Measurements from ENCODE around the gene EIF3C. TPM values are rescaled to one million over a fixed set of nuclear protein-coding genes. Genes with fewer than 3 reads are reported as not detected.
"Not testable (repeated sequence)": the region's sequence is repeated elsewhere in the genome, so short reads cannot be mapped to it uniquely, and the experiment has no call there.

The EIF3C gene, protein sequence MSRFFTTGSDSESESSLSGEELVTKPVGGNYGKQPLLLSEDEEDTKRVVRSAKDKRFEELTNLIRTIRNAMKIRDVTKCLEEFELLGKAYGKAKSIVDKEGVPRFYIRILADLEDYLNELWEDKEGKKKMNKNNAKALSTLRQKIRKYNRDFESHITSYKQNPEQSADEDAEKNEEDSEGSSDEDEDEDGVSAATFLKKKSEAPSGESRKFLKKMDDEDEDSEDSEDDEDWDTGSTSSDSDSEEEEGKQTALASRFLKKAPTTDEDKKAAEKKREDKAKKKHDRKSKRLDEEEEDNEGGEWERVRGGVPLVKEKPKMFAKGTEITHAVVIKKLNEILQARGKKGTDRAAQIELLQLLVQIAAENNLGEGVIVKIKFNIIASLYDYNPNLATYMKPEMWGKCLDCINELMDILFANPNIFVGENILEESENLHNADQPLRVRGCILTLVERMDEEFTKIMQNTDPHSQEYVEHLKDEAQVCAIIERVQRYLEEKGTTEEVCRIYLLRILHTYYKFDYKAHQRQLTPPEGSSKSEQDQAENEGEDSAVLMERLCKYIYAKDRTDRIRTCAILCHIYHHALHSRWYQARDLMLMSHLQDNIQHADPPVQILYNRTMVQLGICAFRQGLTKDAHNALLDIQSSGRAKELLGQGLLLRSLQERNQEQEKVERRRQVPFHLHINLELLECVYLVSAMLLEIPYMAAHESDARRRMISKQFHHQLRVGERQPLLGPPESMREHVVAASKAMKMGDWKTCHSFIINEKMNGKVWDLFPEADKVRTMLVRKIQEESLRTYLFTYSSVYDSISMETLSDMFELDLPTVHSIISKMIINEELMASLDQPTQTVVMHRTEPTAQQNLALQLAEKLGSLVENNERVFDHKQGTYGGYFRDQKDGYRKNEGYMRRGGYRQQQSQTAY
- 100 to 1,000 TPM; 145 to 314 TPM for total RNA-seq

DNA sequence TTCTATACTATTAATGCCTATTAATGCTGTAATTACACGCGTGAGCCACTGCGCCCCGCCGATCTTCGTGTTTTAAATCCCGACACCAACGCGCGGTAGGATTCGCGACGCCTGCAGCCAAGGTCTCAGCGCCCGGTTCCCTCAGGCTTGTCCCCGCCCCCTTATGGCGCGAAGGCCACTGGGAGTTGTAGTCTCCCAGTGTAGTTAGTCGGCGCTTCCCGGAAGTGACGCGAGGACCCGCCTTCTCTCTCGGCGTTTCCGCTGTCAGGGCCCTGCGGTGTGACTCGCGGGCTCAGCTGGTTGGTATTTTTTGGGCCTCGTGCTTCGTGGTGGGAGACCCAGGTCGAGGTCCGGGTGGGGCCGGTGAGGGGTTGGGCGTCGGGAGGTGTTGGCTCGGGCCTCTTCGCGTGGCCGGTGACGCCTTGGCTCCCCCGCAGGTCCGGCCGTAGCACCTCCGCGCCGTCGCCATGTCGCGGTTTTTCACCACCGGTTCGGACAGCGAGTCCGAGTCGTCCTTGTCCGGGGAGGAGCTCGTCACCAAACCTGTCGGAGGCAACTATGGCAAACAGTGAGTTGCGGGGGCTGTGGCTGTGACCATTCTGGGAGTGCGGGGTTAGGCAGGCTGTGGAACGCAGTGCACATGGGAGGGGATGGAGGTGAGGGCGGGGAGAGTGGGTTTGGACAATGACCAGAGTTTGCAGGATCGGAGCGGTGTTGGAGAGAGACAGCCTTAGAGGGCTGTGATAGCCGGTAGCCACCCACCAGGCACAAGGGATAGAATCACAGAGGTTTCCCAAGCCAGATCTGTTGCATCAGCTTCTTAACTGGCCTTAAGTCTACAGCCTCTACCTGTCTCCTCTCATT is at the start of gene EIF3C:
TSS of gene EIF3C (plus strand) at position 245 of the 864 bp plus-strand sequence. CDS start at position 468, 223 bp downstream.
- H3K4me1 ChIP-seq; DNase-seq; H3K36me3 ChIP-seq (replicated peaks in 1 of 2; ENCODE audit: insufficient read depth in 1 of 2, low read depth in 2 of 2); H3K9me3 ChIP-seq; H3K4me3 ChIP-seq; H3K27ac ChIP-seq; H3K27me3 ChIP-seq; intact Hi-C loops (cut with DNase I): not testable (repeated sequence)
- WGBS, 2 donors, result no CpG with 5 or more reads among the region's 66 CpGs
- ATAC-seq, result peak; percentile 99

DNA sequence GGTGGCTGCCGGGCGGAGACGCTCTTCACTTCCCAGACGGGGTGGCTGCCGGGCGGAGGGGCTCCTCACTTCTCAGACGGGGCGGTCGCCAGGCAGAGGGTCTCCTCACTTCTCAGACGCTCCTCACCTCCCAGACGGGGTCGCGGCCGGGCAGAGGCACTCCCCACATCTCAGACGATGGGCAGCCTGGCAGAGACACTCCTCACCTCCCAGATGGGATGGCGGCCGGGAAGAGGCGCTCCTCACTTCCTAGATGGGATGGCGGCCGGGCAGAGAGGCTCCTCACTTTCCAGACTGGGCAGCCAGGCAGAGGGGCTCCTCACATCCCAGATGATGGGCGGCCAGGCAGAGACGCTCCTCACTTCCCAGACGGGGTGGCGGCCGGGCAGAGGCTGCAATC is 45.0 kb upstream of the EIF3C start:
- WGBS, 2 donors, result 83 to 89% methylated on average over 5 to 12 of the region's 25 CpGs

DNA sequence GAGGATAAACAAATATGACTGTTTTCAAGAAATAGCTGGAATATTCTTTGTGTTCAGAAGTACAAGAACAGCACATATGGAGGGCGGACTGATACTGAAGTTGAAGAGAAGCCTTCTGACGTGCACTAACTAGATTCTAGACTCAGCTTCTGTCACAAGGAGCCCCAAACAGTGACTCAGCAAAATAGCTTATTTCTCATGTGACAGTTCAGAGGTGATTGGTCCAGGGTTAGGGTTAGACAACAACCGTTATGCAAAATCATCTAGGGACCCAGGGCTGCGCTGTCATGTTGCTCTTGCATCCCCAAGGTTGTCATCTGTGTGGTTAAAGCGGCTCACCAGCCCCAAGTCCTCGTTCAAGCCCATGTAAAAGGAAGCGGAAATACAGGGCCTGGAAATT is 43.8 kb upstream of the EIF3C start:
- intact Hi-C loops (cut with DNase I); ATAC-seq; H3K4me1 ChIP-seq; DNase-seq; H3K27me3 ChIP-seq; H3K36me3 ChIP-seq (replicated peaks in 1 of 2; ENCODE audit: insufficient read depth in 1 of 2, low read depth in 2 of 2); H3K27ac ChIP-seq; H3K9me3 ChIP-seq; H3K4me3 ChIP-seq: not testable (repeated sequence)
- no CpG with 5 or more reads among the region's 7 CpGs for WGBS, 2 donors

More for the DNA sequence above, 45.0 kb upstream of the EIF3C start:
- ATAC-seq; H3K4me1 ChIP-seq; H3K9me3 ChIP-seq; H3K36me3 ChIP-seq (replicated peaks in 1 of 2; ENCODE audit: insufficient read depth in 1 of 2, low read depth in 2 of 2); H3K27me3 ChIP-seq; intact Hi-C loops (cut with DNase I); DNase-seq; H3K4me3 ChIP-seq; H3K27ac ChIP-seq: not testable (repeated sequence)

DNA sequence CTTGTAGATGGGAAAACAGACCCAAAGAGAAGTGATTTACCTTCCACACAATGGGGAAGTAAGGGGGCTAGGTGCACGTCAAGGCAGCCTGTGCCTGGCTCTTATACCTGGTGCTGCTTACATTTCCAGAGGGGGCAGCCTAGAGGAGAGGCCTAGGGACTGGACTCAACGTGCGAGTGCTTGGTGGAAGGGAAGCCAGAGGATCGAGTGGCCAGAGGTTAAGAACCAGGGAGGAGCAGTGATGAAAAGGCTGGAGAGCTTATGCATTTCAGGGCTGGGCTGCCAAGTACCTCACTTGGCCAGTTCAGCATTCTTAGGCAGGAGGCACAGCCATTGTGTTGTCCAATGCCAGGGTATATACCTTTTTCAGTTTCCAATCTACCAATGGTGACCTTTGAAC is 43.1 kb upstream of the EIF3C start:
- H3K27me3 ChIP-seq; H3K4me3 ChIP-seq; intact Hi-C loops (cut with DNase I); H3K4me1 ChIP-seq; H3K9me3 ChIP-seq; H3K27ac ChIP-seq; DNase-seq; ATAC-seq; H3K36me3 ChIP-seq (replicated peaks in 1 of 2; ENCODE audit: insufficient read depth in 1 of 2, low read depth in 2 of 2): not testable (repeated sequence)
- WGBS, 2 donors, result no CpG with 5 or more reads among the region's 4 CpGs

DNA sequence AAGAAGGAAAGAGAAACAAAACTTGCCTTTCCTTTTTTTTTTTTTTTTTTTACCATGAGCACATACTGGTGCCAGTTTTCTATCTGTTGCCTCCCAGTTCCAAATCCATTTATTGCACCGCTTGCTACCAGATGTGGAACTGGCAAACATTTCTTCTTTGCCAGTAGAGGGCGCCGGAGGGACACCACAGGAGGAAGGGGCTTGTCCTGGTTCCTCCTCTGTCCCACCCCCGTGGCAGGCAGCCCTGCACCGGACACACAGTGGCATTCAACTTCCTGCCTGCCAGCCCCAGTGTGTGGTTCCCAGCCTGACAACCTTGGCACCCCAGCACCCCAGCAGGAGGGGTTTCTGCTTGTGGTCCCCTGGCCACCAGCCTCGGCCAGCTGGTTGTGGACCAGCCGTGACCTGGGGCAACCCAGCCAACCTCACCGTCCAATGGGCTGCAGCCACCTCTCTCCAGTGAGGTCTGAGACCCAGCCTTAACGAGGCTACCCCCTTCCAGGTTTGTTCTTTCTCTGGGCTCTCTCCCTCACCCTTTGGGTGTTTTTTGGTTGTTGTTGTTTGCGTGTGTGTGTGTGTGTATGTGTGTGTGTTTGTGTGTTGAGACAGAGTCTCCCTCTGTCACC is 22.8 kb upstream of the EIF3C start:
- DNase-seq; H3K36me3 ChIP-seq (replicated peaks in 1 of 2; ENCODE audit: insufficient read depth in 1 of 2, low read depth in 2 of 2); H3K27me3 ChIP-seq; H3K9me3 ChIP-seq; H3K4me1 ChIP-seq; H3K4me3 ChIP-seq; H3K27ac ChIP-seq; intact Hi-C loops (cut with DNase I): not testable (repeated sequence)
- WGBS, 2 donors, result no CpG with 5 or more reads among the region's 10 CpGs
- peak; percentile 96 for ATAC-seq

DNA sequence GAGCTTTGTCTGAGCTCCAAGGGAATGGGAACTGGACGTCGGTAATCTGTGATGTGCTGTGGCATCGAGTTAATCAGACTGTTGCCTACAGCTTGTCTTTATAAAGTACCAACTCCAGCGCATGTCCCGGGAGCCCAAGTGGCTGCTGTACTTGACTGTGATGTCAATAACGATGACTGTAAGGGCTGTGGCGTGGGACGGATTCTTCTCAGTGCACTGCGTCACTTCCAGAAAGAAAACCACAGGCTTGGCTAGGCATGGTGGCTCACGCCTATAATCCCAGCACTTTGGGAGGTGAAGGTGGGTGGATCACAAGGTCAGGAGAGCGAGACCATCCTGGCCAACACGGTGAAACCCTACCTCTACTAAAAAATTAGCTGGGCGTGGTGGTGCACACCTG is 21.8 kb upstream of the EIF3C start:
- 20% methylated on average over 1 of the region's 13 CpGs; no CpG with 5 or more reads in 1 of the 2 donors for WGBS, 2 donors
- DNase-seq; H3K27ac ChIP-seq; ATAC-seq; H3K36me3 ChIP-seq (replicated peaks in 1 of 2; ENCODE audit: insufficient read depth in 1 of 2, low read depth in 2 of 2); H3K4me1 ChIP-seq; H3K9me3 ChIP-seq; intact Hi-C loops (cut with DNase I); H3K27me3 ChIP-seq; H3K4me3 ChIP-seq: not testable (repeated sequence)

DNA sequence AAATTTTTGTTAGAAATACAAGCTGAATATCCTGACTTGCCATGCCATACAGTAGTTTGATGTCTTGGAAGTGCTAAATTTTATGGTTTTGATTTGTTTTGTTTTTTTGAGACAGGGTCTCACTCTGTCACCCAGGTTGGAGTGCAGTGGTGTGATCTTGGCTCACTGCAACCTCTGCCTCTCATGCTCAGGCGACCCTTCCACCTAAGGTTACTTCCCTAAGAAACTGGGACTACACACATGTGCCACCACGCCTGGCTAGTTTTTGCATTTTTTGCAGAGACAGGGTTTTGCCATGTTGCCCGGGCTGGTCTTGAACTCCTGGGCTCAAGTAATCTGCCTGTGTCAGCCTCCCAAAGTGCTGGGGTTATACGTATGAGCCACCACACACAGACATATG is 19.5 kb upstream of the EIF3C start:
- H3K4me1 ChIP-seq; DNase-seq; H3K9me3 ChIP-seq; intact Hi-C loops (cut with DNase I); H3K27ac ChIP-seq; H3K27me3 ChIP-seq; ATAC-seq; H3K4me3 ChIP-seq; H3K36me3 ChIP-seq (replicated peaks in 1 of 2; ENCODE audit: insufficient read depth in 1 of 2, low read depth in 2 of 2): not testable (repeated sequence)
- WGBS, 2 donors, result no CpG with 5 or more reads among the region's 4 CpGs

DNA sequence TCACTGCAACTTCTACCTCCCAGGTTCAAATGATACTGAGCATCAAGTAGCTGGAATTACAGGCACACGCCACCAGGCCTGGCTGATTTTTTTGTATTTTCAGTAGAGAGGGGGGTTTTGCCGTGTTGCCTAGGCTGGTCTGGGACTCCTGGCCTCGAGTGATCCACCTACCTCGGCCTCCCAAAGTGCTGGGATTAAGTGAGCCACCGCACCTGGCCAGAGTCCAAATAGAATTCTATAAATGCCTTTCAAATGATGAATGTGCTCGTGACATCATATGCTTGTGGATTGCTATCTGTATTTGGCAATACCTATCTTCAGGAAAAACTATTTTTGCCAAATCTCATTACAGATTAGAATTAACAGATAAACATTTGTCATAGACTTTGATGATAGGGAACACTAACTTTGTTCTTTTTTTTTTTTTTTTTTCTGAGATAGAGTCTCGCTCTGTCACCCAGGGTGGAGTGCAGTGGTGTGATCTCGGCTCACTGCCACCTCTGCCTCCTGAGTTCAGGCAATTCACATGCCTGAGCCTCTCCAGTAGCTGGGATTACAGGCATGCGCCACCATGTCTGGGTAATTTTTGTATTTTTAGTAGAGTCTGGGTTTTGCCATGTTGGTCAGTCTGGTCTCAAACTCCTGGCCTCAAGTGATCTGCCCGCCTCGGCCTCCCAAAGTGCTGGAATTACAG is 17.9 kb upstream of the EIF3C start:
- H3K4me1 ChIP-seq; intact Hi-C loops (cut with DNase I); H3K9me3 ChIP-seq; H3K4me3 ChIP-seq; H3K27ac ChIP-seq; DNase-seq; H3K27me3 ChIP-seq; H3K36me3 ChIP-seq (replicated peaks in 1 of 2; ENCODE audit: insufficient read depth in 1 of 2, low read depth in 2 of 2): not testable (repeated sequence)
- no CpG with 5 or more reads among the region's 11 CpGs for WGBS, 2 donors
- ATAC-seq, result peak; percentile 72

DNA sequence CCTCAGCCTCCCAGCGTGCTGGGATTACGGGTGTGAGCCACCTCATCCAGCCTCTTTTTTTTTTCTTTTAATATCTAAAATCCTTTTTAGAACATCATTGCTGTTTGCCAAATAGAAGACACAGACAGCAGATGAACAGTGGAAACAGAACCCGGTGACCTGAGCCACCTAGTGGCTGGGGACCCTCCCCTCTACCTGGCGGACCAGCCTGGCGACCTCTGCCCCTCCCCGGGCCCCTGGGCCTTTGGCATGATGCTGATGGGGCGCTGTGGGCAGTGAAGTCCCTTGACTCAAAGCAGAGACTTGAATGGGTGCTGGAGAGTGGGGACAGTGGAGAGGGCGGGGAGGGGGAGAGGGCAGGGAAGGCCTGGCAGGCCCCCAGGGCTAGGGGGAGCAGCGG is 11.5 kb upstream of the EIF3C start:
- ATAC-seq; H3K36me3 ChIP-seq (replicated peaks in 1 of 2; ENCODE audit: insufficient read depth in 1 of 2, low read depth in 2 of 2); H3K27me3 ChIP-seq; H3K4me3 ChIP-seq; intact Hi-C loops (cut with DNase I); DNase-seq; H3K9me3 ChIP-seq; H3K4me1 ChIP-seq; H3K27ac ChIP-seq: not testable (repeated sequence)
- WGBS, 2 donors, result no CpG with 5 or more reads among the region's 9 CpGs

DNA sequence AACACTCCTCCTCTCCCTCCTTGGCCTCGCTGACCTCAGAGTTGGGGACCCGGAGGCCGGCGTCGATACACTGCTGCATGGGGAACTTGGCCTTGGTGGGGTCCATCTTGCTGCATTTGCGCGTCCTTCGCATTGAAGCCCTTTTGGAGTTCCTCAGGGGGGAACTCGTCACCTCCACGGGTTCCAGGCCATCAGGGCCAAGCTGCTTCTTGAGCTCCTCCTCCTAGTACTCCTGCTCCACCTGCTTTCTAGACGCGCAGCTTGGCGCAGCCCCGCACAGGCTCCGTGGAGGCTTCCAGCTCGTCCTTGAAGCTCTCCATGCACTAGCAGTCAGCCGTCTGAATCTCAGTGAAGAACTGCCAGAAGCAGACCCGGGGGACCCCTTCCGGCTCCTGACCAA is 10.9 kb upstream of the EIF3C start:
- H3K27me3 ChIP-seq; H3K27ac ChIP-seq; H3K9me3 ChIP-seq; intact Hi-C loops (cut with DNase I); H3K4me1 ChIP-seq; H3K4me3 ChIP-seq; ATAC-seq; H3K36me3 ChIP-seq (replicated peaks in 1 of 2; ENCODE audit: insufficient read depth in 1 of 2, low read depth in 2 of 2); DNase-seq: not testable (repeated sequence)
- 89% methylated on average over 3 of the region's 19 CpGs; no CpG with 5 or more reads in 1 of the 2 donors for WGBS, 2 donors

All from body of pancreas (tissue), 4 donors.